Endometrial microvascular endothelial cells (primary cell): ENCODE data around the gene ERH. TPM values are rescaled to one million over a fixed set of nuclear protein-coding genes. Genes with fewer than 3 reads are reported as not detected.
"Not testable (repeated sequence)": the region's sequence is repeated elsewhere in the genome, so short reads cannot be mapped to it uniquely, and the experiment has no call there.

Experiments
- in situ Hi-C: cut with HindIII; loops from 2 replicates; pipeline ENCODE4 v1.10.0; 2017; ENCODE audit warnings: low sequenced_read_pairs, low pct_unique_long_range_greater_than_20kb; ENCODE audit errors: inconsistent ontology term
- total RNA-seq: library from RNA; depleted of rRNA; stranded (reverse); fragments of >200 nt; gene quantifications from one replicate; pipeline ENCODE4 v1.2.3, GENCODE V29; 2015; ENCODE audit errors: inconsistent ontology term

Gene ERH
- total RNA-seq: 219 TPM

GRCh38 chr14:69398053-69398817, at the start of gene ERH, which contains the start of gene SLC39A9:
TSS of gene ERH (minus strand) at chr14:69398299. CDS start at chr14:69398233, 66 bp downstream.
TSS of gene SLC39A9 (plus strand) at chr14:69398692. CDS start at chr14:69399370, 678 bp downstream.
- in situ Hi-C loops: no loop called here

GRCh38 chr14:69443296-69443805, 45.3 kb upstream of the ERH start:
- in situ Hi-C loops: no loop called here

GRCh38 chr14:69441948-69442347, 43.8 kb upstream of the ERH start:
- in situ Hi-C loops: no loop called here

GRCh38 chr14:69439521-69440270, 41.6 kb upstream of the ERH start:
- in situ Hi-C loops: no loop called here

- in situ Hi-C loops: no loop called here
Observed at GRCh38 chr14:69432364-69432763, 34.3 kb upstream of the ERH start.

GRCh38 chr14:69430306-69430939, 32.3 kb upstream of the ERH start:
- in situ Hi-C loops: no loop called here

- in situ Hi-C loops: no loop called here
Observed at GRCh38 chr14:69429643-69430042, 31.5 kb upstream of the ERH start.

- in situ Hi-C loops: no loop called here
Observed at GRCh38 chr14:69428289-69428998, 30.3 kb upstream of the ERH start.

- in situ Hi-C loops: no loop called here
Observed at GRCh38 chr14:69427596-69427995, 29.5 kb upstream of the ERH start.

- in situ Hi-C loops: no loop called here
Observed at GRCh38 chr14:69424149-69424923, 26.2 kb upstream of the ERH start.

GRCh38 chr14:69423279-69423678, 25.2 kb upstream of the ERH start:
- in situ Hi-C loops: no loop called here

- in situ Hi-C loops: not testable (repeated sequence)
Observed at GRCh38 chr14:69416087-69416486, 18.0 kb upstream of the ERH start.

GRCh38 chr14:69413483-69413882, 15.4 kb upstream of the ERH start:
- in situ Hi-C loops: no loop called here

- in situ Hi-C loops: no loop called here
Observed at GRCh38 chr14:69408331-69408960, 10.3 kb upstream of the ERH start.

GRCh38 chr14:69405762-69406161, 7.7 kb upstream of the ERH start:
- in situ Hi-C loops: no loop called here

- in situ Hi-C loops: no loop called here
Observed at GRCh38 chr14:69404883-69405282, 6.8 kb upstream of the ERH start.

- in situ Hi-C loops: no loop called here
Observed at GRCh38 chr14:69404478-69404877, 6.4 kb upstream of the ERH start.

- in situ Hi-C loops: no loop called here
Observed at GRCh38 chr14:69401841-69402240, 3.7 kb upstream of the ERH start.
